AG09319 (cell line): ENCODE data around the gene NUDT22.

Experiments
- DNase-seq: peaks from one replicate; pipeline ENCODE4 v3.0.0-alpha.2; 2010; ENCODE audit warnings: low read depth; ENCODE audit errors: extremely low read depth
- TF ChIP-seq, protein P1 (sequence below): IDR thresholded peaks from 2 replicates; pipeline ENCODE4 v1.5.1; 2011; ENCODE audit warnings: low read depth, mild to moderate bottlenecking, inconsistent platforms, low read length, moderate library complexity

NUDT22 gene

DNA sequence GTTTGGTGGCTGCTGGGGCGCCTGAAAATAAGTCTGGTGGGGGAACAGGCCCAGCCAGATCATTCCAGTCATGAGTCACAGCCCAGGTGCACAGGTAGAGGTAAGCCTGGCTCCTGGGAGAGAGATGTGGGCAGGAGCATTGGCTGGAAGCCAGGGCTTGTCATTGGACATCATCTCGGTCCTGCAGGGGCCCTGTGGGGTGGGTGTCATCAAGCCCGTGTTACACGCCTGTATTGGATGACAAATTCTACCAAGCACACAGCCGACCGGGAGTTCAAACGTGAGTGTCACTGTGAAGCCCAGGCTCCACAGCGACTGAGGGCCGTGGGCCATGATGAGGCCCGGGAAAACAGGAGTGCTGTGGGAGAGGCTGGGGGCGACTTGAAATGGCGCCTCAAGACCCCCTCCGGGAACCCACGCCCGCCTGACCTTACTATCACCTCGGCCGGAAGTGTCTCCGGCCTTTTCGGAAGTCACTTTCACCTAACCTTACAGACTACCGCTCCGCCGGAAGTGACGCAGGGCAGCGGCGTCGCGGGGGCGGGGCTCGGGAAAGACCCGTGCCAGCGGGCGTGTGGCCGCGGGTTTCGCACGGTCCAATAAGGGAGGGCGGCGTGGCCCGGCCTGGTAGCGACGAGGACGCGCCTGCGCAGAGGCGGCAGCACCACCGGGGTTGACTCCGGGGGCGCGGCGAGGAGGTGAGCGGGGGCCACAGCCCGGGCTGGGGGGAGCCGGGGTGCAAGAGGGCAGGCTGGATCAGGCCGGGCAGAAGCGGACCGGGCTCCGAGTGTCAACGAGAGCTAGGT, 14.6 kb downstream of the NUDT22 start, which contains the start of gene FKBP2:
TSS of gene FKBP2 (plus strand) at position 661 of the 806 bp plus-strand sequence. CDS start 1,293 bp downstream, outside the sequence.
- TF ChIP-seq, protein P1, sequence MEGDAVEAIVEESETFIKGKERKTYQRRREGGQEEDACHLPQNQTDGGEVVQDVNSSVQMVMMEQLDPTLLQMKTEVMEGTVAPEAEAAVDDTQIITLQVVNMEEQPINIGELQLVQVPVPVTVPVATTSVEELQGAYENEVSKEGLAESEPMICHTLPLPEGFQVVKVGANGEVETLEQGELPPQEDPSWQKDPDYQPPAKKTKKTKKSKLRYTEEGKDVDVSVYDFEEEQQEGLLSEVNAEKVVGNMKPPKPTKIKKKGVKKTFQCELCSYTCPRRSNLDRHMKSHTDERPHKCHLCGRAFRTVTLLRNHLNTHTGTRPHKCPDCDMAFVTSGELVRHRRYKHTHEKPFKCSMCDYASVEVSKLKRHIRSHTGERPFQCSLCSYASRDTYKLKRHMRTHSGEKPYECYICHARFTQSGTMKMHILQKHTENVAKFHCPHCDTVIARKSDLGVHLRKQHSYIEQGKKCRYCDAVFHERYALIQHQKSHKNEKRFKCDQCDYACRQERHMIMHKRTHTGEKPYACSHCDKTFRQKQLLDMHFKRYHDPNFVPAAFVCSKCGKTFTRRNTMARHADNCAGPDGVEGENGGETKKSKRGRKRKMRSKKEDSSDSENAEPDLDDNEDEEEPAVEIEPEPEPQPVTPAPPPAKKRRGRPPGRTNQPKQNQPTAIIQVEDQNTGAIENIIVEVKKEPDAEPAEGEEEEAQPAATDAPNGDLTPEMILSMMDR: no peak
- DNase-seq: peak; percentile 94

DNA sequence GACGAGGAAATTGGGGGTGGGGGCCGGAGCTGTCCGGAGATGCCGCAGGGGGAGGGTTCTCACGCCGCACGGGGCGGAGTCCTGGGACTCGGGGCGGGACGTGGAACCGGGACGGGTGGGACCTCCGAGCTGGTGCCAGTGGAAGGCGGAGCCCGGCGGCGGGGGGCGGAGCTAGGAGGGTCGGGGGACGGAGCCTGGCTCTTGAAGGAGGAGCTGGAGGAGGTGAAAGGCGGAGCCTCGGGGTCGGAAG, 15.1 kb downstream of the NUDT22 start:
- DNase-seq: peak; percentile 99
- TF ChIP-seq, protein P1: no peak

DNA sequence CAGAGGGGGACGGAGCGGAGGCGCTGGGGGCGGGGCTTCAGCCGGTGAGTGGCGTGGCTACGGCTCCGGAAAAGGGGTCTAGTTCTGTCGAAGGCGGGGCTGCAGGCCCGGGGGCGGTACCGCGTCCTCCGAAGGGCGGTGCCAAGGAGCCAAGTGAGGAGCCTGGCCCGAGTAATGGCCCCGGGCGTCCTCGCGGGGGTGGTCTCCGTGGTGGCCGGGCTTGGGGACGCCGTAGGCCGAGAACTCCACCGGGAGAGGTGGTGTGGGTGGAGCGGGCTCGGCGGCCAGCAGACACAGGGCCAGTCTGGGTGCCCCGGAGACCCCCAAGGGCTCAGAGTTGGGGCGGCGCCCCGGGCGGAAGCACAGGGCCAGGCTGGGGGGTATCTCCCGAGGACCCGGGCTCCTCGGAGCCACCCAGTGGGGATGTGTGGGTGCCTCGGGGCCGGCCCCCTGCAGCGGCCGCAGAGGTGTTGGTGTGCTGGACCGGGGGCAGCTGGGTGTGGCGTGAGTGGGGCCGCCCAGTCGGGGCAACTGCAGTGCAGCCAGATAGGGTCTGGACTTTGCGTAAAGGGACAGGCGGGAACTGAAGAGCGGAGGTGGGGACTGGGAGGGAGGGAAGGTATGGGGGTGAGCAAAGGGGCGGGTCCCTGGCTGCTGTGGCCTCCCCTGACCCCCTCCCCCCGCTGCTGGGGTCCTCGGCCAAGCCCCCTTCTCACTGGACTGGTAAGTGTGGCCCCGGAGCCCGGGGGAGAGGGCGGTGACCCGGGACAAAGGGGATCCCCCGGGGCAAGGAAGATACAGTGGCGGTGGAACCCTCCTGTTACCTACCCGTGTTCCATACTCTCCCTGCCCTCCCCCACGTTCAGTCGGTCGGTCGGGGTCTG, 15.7 kb downstream of the NUDT22 start:
- TF ChIP-seq, protein P1: no peak
- DNase-seq: no peak

DNA sequence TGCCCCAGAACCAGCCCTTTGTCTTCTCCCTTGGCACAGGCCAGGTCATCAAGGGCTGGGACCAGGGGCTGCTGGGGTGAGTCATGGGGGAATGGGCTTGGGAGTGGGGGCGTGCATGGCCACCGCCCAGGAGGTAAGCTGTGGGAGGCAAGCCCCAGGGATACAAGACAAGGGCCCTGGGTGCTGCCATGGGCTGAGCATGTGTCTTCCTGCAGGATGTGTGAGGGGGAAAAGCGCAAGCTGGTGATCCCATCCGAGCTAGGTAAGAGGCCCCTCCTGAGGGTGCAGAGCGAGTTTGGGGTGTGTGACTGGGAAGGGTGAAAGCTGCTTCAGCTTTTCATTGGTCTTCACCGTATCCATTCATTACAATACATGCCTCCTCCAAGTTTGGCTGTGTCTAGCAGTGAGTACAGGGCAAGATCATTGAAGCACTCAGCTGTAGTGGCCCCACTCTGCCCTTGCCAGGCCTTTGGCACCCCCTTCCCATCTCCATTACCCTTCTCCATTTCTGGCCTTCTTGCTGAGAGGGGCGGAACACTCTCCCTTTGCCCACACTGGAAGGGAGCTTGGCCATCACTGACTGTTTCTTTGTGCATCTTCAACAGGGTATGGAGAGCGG, 17.3 kb downstream of the NUDT22 start:
- TF ChIP-seq, protein P1: no peak
- no peak for DNase-seq

DNA sequence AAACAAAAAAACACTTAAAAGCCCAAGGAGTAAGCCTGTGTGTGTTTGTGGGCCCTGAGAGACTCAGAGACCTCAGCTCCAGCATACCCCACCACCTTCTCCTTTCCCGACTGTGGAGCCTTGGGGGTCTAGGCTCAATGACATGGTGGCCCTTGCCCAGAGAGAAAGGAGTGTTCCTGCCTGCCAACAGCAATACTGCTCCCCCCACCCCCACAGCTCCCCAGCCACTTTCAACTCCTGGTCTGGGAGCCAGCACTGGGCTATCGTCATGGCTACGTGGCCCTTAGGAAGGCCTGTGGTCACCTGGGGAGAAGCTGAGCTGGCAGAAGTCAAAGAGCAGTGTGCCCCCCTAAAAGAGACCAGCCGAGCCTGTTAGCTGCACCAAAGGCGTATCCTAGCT, 18.0 kb downstream of the NUDT22 start:
- DNase-seq: no peak
- TF ChIP-seq, protein P1: no peak

DNA sequence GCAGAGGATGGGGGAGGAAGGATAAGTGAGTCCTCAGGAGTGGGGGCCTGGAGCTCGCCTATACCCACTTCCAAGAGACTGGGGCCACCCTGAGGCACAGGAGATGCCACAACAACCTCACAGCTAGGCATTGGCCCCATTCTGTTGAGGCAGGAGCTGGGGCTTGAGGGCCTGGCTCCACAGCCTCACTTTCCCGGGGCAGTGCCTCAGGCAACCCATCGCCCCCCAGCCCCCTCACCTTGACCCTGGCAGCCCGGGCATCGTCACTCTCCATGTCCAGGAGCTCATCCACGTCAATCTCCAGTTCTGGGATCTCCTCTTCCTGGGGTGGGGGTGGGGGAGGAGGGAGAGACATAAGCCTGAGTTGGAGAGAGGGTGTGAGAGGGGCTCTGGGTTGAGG, 18.9 kb downstream of the NUDT22 start:
- TF ChIP-seq, protein P1: no peak
- DNase-seq: no peak

DNA sequence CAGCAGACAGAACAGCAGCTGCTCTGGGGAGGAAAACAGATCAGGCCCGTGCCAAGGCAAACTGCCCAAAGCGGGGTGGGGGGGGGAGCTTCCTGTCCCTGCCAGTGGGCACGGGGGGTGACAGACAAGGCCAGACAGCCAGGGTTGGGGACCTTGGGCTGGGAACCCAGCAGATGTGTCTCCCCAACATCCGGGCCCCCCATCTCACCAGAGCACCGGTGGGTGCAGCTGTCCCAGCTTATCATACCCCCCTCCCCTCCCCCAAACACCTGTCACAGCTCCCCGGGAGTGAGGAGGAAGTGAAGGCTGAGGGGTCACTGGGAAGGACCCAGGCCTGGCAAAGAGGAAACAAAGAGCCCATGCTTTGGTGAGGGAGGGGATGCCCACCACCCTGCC, 19.3 kb downstream of the NUDT22 start:
- no peak for DNase-seq
- TF ChIP-seq, protein P1: no peak
